Left ventricle myocardium inferior (tissue), 1 donor: ENCODE results near the gene RFX6. TPM values are rescaled to one million over a fixed set of nuclear protein-coding genes. Genes with fewer than 3 reads are reported as not detected.
A peak's percentile ranks its signal among the peaks of the same experiment; 100 is the strongest.

Experiments
- DNase-seq: peaks from one replicate; pipeline ENCODE4 v3.0.0-alpha.2; 2020
- H3K27ac ChIP-seq: fragments of 200-600 bp; replicated peaks from 2 replicates; pipeline ENCODE4 v1.8.0; 2021
- H3K27me3 ChIP-seq: fragments of 200-600 bp; 2 replicates; pipeline ENCODE4 v1.8.0; 2021; ENCODE audit warnings: low read depth
- H3K36me3 ChIP-seq: fragments of 200-600 bp; 2 replicates; pipeline ENCODE4 v1.8.0; 2021
- H3K4me1 ChIP-seq: fragments of 200-600 bp; 2 replicates; pipeline ENCODE4 v1.8.0; 2021
- H3K4me3 ChIP-seq: fragments of 200-600 bp; 2 replicates; pipeline ENCODE4 v1.8.0; 2021; ENCODE audit warnings: mild to moderate bottlenecking, moderate library complexity
- H3K9me3 ChIP-seq: fragments of 200-600 bp; replicated peaks from 2 replicates; pipeline ENCODE4 v1.8.0; 2021
- intact Hi-C: fragments of 100-400 bp; cut with micrococcal nuclease; formaldehyde crosslinking; loops from one replicate; pipeline ENCODE4 v1.11.0; 2022
- total RNA-seq: library from RNA; stranded (reverse); fragmentation: NEBNext Ultra II Directional; extraction: Animal tissue kit (Norgen Biotek cat#: 25700); gene quantifications from one replicate; pipeline ENCODE4 v1.2.1, GENCODE V29; 2021
- TF ChIP-seq, protein P1 (sequence below): fragments of 200-600 bp; IDR thresholded peaks from 2 replicates; pipeline ENCODE4 v1.8.0; 2021; ENCODE audit warnings: antibody characterized with exemption, mild to moderate bottlenecking, borderline replicate concordance
- donor health status: DM: no; HTN: yes; CAD: no; lungs with severe emphysema.

The RFX6 gene
- total RNA-seq, 1 donor from 2014 or later = not detected

DNA sequence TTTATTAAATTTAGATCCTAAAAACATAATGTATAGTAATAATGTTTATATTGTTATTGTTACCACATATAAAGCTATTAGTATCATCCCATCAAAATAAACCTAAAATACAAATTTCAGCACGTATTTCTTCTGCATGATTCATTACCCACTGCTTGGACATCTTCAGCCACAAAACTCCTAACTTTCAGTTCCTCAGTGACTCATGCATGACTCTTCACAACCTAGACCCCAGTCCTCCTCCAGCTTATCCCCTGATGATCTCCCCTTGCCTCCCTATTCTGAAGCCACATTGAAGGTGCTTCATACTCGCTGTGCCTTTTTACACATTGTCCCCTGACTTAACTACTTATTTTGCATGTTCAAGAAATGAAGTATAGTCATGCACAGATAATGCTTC lies 37.0 kb upstream of the RFX6 start:
- TF ChIP-seq, protein P1, sequence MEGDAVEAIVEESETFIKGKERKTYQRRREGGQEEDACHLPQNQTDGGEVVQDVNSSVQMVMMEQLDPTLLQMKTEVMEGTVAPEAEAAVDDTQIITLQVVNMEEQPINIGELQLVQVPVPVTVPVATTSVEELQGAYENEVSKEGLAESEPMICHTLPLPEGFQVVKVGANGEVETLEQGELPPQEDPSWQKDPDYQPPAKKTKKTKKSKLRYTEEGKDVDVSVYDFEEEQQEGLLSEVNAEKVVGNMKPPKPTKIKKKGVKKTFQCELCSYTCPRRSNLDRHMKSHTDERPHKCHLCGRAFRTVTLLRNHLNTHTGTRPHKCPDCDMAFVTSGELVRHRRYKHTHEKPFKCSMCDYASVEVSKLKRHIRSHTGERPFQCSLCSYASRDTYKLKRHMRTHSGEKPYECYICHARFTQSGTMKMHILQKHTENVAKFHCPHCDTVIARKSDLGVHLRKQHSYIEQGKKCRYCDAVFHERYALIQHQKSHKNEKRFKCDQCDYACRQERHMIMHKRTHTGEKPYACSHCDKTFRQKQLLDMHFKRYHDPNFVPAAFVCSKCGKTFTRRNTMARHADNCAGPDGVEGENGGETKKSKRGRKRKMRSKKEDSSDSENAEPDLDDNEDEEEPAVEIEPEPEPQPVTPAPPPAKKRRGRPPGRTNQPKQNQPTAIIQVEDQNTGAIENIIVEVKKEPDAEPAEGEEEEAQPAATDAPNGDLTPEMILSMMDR = no peak
- no peaks in the 10 kb centered on the region for H3K27me3 ChIP-seq
- H3K36me3 ChIP-seq = no peaks in the 10 kb centered on the region
- no peak overlapping the region for H3K27ac ChIP-seq
- intact Hi-C loops = loop anchor here (10.0 kb wide), 1 partner anchor 55 kb away; no protein-coding TSS in a partner anchor
- H3K4me1 ChIP-seq = no peaks in the 10 kb centered on the region
- H3K4me3 ChIP-seq = no peak overlapping the region
- H3K9me3 ChIP-seq = no peaks in the 10 kb centered on the region
- DNase-seq = no peak

- intact Hi-C loops = loop anchor here (10.0 kb wide), 1 partner anchor 58 kb away; no protein-coding TSS in a partner anchor
- H3K4me3 ChIP-seq = no peak overlapping the region
- no peaks in the 10 kb centered on the region for H3K27me3 ChIP-seq
- no peaks in the 10 kb centered on the region for H3K4me1 ChIP-seq
- no peaks in the 10 kb centered on the region for H3K36me3 ChIP-seq
- no peak for DNase-seq
- H3K27ac ChIP-seq = no peak overlapping the region
- TF ChIP-seq, protein P1 = no peak
- no peaks in the 10 kb centered on the region for H3K9me3 ChIP-seq
These were observed 34.6 kb upstream of the RFX6 start for GRCh38 chr6:116842459-116842858.

DNA sequence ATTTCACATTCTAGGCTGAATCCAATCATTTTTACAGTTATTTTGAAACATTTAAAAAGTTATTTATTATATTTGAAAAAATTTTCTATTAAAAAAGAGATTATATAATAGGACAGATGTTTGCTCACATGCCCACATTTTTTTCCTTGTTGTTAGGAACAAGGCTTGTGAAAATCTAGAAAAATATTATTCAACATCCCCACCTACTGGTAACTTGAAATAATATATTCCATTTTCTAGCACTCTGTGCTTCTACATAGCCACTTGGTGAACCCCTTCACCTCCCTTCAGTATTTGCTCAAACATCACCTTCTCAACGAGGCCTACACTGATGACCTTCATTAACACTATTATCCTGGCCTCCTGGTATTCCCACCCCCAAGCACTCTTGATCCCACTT lies 29.8 kb upstream of the RFX6 start:
- Histone ChIP-seq H3K27me3 (no peaks in the 10 kb centered on the region), H3K9me3 (peaks cover 9% of the 10 kb centered on the region), H3K4me3 (no peak overlapping the region), H3K4me1 (no peaks in the 10 kb centered on the region), H3K27ac (no peak overlapping the region), H3K36me3 (no peaks in the 10 kb centered on the region)
- intact Hi-C loops = loop anchor here (10.0 kb wide), 1 partner anchor 62 kb away; no protein-coding TSS in a partner anchor
- DNase-seq = no peak
- TF ChIP-seq, protein P1 = peak; percentile 28

GRCh38 chr6:116858060-116858459 lies 19.0 kb upstream of the RFX6 start:
- Histone ChIP-seq H3K9me3 (peaks cover 82% of the 10 kb centered on the region), H3K27me3 (no peaks in the 10 kb centered on the region), H3K4me3 (no peak overlapping the region), H3K36me3 (no peaks in the 10 kb centered on the region), H3K27ac (no peak overlapping the region), H3K4me1 (no peaks in the 10 kb centered on the region)
- DNase-seq = no peak
- intact Hi-C loops = no loop called here
- TF ChIP-seq, protein P1 = no peak

DNA sequence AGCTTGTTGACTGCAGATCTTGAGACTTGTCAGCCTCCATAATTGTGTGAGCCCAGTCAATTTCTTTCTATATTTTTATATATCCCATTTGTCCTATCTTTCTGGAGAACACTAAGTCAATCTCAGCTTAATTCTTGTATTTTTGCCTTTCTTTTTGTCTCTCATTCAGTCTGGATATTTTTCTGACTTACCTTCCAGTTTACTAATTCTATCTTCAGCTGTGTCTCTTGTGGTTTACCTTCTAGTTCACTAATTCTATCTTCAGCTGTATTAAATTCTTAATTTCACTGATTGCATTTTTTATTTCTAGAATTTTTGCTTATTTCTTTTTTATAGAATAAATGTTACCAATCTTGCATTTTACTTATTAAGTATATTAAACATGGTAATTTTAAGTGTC lies 17.8 kb upstream of the RFX6 start:
- Histone ChIP-seq H3K27me3 (no peaks in the 10 kb centered on the region), H3K4me1 (no peaks in the 10 kb centered on the region), H3K36me3 (no peaks in the 10 kb centered on the region), H3K27ac (no peak overlapping the region), H3K9me3 (peaks cover 73% of the 10 kb centered on the region), H3K4me3 (no peak overlapping the region)
- TF ChIP-seq, protein P1 = no peak
- intact Hi-C loops = no loop called here
- DNase-seq = no peak
